SH-SY5Y (cell line): Measurements from ENCODE around the gene TUBE1.

Source experiments
- GATA2 ChIP-seq: IDR thresholded peaks from 2 replicates; pipeline ENCODE4 v1.6.1; 2011; ENCODE audit warnings: mild to moderate bottlenecking, low read depth, low read length
- GATA3 ChIP-seq: IDR thresholded peaks from 2 replicates; pipeline ENCODE4 v1.6.1; 2011; ENCODE audit warnings: low read depth, mild to moderate bottlenecking, low read length, moderate library complexity

GRCh38 chr6:112113918-112114317 lies 26.6 kb upstream of the TUBE1 start:
- no peak for TF ChIP-seq GATA2
- no peak for TF ChIP-seq GATA3
